CD4-positive, alpha-beta T cell treated with Interferon gamma for 1 hour (primary cell): ENCODE data around the gene INPPL1.

ENCODE experiments used
- DNase-seq: peaks from one replicate; pipeline ENCODE4 v3.0.0-alpha.2; 2020

The INPPL1 gene

GRCh38 chr11:72233773-72234513, 9.4 kb downstream of the INPPL1 start:
- no peak for DNase-seq

- no peak for DNase-seq
Measured at GRCh38 chr11:72234514-72234830, 9.9 kb downstream of the INPPL1 start.

- no peak for DNase-seq
Measured at GRCh38 chr11:72234920-72235319, 10.4 kb downstream of the INPPL1 start.

- DNase-seq = no peak
Measured at GRCh38 chr11:72235351-72236057, 10.9 kb downstream of the INPPL1 start.

DNA sequence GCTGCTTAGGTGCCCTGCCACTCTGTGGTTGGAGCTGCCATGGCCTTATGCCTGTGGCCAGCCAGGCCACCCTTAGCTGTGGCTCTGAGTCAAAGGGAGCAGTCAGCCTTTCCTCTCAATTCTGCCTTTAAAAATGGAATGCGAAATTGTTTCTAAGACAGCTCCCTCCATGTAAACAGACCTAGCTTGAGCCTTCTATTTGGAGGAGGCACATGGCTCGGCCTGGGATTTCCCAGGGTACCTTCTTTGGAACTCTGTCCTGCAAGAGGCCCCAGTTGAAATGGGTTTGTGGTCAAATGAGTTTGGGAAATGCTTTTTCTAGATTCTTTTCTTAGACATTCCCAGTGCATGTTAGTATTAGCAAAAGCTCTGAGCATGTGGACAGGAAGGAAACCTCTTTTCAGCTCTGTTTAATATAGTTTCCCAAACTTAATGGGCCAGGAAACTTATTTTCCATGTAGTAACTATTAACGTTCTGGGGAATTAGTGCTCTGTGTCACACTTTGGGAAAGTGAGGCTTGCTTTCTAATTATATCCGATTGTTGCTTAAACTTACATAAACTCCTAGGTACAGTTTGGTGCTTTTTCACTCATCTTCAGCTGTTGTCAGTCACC, 11.6 kb downstream of the INPPL1 start:
- no peak for DNase-seq

- DNase-seq = no peak
Measured at GRCh38 chr11:72236774-72237111, 12.2 kb downstream of the INPPL1 start.

DNA sequence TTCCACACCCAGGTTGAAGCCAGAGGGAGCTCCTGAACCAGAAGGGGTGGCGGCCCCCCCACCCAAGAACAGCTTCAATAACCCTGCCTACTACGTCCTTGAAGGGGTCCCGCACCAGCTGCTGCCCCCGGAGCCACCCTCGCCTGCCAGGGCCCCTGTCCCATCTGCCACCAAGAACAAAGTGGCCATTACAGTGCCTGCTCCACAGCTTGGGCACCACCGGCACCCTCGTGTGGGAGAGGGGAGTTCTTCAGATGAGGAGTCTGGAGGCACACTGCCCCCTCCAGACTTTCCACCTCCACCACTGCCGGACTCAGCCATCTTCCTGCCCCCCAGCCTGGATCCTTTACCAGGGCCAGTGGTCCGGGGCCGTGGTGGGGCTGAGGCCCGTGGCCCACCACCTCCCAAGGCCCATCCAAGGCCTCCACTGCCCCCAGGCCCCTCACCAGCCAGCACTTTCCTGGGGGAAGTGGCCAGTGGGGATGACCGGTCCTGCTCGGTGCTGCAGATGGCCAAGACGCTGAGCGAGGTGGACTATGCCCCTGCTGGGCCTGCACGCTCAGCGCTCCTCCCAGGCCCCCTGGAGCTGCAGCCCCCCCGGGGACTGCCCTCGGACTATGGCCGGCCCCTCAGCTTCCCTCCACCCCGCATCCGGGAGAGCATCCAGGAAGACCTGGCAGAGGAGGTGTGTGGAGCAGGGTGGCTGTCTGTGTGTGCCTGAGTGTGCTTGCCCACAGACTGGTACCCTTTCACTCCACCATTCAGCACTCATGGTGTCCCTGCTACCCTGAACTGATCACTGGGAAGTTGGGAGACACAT, 12.8 kb downstream of the INPPL1 start:
- no peak for DNase-seq

GRCh38 chr11:72238040-72238450, 13.5 kb downstream of the INPPL1 start:
- DNase-seq = peak; percentile 56

- no peak for DNase-seq
Measured at GRCh38 chr11:72238492-72239312, 14.1 kb downstream of the INPPL1 start.

- no peak for DNase-seq
Measured at GRCh38 chr11:72239313-72239848, 14.8 kb downstream of the INPPL1 start.

GRCh38 chr11:72239849-72240460, 15.4 kb downstream of the INPPL1 start:
- peak; percentile 22 for DNase-seq

DNA sequence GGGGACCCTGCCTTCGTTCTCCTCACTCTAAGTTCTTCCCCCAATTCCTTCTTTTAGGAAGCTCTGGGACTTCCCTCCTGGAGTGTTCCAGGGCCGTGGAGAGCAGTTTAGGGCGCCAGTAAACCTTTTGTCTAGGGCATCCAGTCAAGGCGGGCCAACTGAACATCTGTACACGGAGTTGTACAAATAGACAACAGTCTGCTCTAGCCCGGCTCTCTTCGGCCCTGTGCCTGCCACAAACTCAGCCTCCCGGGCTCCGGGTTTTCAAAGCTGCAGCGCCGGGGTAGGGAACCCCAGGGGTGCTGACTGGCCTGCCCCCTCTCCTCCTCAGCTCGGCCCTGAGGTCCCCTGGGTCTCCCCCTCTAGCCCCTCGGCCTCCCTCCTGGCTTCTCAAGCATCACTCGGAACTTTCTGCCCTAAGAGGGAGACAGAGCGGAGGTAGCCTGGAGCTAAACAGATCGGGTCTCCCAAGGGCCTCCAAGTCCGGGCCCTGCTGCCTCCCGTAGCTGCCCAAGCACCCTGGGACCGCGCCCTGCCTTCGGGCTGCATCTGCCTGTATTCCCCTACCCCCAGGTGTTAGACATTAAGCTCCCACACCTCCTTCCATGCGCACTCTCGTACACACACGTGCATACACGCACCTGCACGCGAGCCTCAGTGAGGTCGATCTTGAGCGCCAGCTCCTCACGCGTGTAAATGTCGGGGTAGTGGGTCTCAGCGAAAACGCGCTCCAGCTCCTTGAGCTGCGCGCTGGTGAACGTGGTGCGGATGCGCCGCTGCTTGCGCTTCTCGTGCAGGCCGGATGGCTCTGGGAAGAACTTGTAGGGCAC, 16.1 kb downstream of the INPPL1 start:
- DNase-seq = no peak

GRCh38 chr11:72241291-72241781, 16.8 kb downstream of the INPPL1 start:
- DNase-seq = no peak

- no peak for DNase-seq
Measured at GRCh38 chr11:72242141-72242540, 17.6 kb downstream of the INPPL1 start.

- no peak for DNase-seq
Measured at GRCh38 chr11:72243173-72244059, 18.8 kb downstream of the INPPL1 start.

DNA sequence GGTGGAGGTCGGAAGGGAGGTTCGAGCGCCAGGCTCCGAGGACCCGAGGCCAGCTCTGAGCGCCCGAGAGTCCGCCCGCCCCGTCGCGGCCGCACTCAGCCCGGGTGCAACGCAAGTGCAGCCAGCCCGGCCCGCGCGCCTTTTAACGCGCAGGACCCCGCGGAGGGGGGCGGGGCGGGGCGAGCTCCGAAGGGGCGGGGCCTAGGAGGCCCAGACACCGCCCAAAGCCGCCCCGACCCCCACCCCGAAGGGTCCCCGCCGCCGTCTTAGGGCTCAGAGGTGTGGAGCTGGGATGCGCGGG, 19.4 kb downstream of the INPPL1 start, which contains the start of gene PHOX2A:
PHOX2A (minus strand) TSS at position 117 of the 301 bp plus-strand sequence. CDS start 172 bp downstream, outside the sequence.
- no peak for DNase-seq

GRCh38 chr11:72244361-72245262, 20.0 kb downstream of the INPPL1 start:
- no peak for DNase-seq

DNA sequence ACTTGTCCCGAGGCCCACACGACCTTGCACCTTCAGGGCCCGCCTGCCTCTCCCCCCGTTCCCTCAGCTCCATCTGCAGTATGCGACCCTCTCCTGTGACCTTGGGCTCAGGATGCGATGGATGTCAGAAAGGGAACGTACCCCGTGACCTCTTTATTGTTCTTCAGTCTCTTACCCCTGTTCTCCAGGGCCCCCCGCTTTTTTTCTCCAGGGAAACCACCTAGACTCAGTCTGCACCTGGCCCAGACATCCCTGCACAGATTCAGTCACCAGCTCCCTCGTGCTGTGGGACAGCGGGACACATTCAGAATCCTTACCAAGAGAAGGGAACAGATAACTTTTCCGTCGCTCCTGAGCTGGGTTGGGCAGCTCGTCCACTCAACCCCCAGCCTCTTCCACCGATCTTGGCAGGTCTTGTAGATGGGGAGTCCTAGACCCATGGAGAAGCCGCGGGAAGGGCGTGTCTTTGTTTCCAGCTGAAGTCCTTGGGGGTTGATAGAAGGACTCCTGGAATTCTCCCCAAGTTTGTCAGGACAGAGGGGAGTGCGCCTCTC, 20.8 kb downstream of the INPPL1 start:
- DNase-seq = no peak
